HUES48 (cell line): ENCODE measurements around the gene MBL2.

Experiments used
- H3K27ac ChIP-seq: one replicate; pipeline ENCODE4 v1.7.0; 2013; ENCODE audit warnings: low read depth, low read length, inconsistent platforms
- H3K27me3 ChIP-seq: 2 replicates; pipeline ENCODE4 v1.6.1; 2013; ENCODE audit warnings: mild to moderate bottlenecking, low read length; ENCODE audit not compliant: control insufficient read depth, insufficient read depth
- H3K36me3 ChIP-seq: 2 replicates; pipeline ENCODE4 v1.6.1; 2013; ENCODE audit warnings: low read length; ENCODE audit not compliant: control insufficient read depth, insufficient read depth
- H3K4me1 ChIP-seq: 2 replicates; pipeline ENCODE4 v1.6.1; 2013; ENCODE audit warnings: mild to moderate bottlenecking, low read length; ENCODE audit not compliant: control insufficient read depth, insufficient read depth
- H3K4me3 ChIP-seq: 2 replicates; pipeline ENCODE4 v1.5.1; 2013; ENCODE audit warnings: mild to moderate bottlenecking, low read depth, low read length
- H3K9ac ChIP-seq: 2 replicates; pipeline ENCODE4 v1.6.1; 2013; ENCODE audit warnings: mild to moderate bottlenecking, low read depth, low read length, moderate library complexity
- H3K9me3 ChIP-seq: 2 replicates; pipeline ENCODE4 v1.6.1; 2013; ENCODE audit warnings: low read length; ENCODE audit not compliant: control insufficient read depth, insufficient read depth

Gene MBL2

GRCh38 chr10:52739380-52740154 lies 33.0 kb downstream of the MBL2 start:
- Histone ChIP-seq H3K4me1 (no peaks in the 10 kb centered on the region), H3K9me3 (peaks cover 13% of the 10 kb centered on the region), H3K4me3 (no peak overlapping the region), H3K36me3 (no peaks in the 10 kb centered on the region), H3K27me3 (no peaks in the 10 kb centered on the region), H3K9ac (no peak overlapping the region), H3K27ac (no peak overlapping the region)

GRCh38 chr10:52738951-52739350 lies 33.6 kb downstream of the MBL2 start:
- Histone ChIP-seq H3K27me3 (no peaks in the 10 kb centered on the region), H3K36me3 (no peaks in the 10 kb centered on the region), H3K4me3 (no peak overlapping the region), H3K9me3 (peaks cover 13% of the 10 kb centered on the region), H3K9ac (no peak overlapping the region), H3K27ac (no peak overlapping the region), H3K4me1 (no peaks in the 10 kb centered on the region)

- H3K9ac ChIP-seq, result no peak overlapping the region
- H3K4me1 ChIP-seq, result no peaks in the 10 kb centered on the region
- H3K27ac ChIP-seq, result no peak overlapping the region
- no peaks in the 10 kb centered on the region for H3K9me3 ChIP-seq
- no peaks in the 10 kb centered on the region for H3K36me3 ChIP-seq
- H3K4me3 ChIP-seq, result no peak overlapping the region
- H3K27me3 ChIP-seq, result no peaks in the 10 kb centered on the region
Measured at GRCh38 chr10:52729271-52730104, 43.1 kb downstream of the MBL2 start.

GRCh38 chr10:52720018-52720417 lies 52.6 kb downstream of the MBL2 start:
- Histone ChIP-seq H3K9me3 (no peaks in the 10 kb centered on the region; the same call in 1 of the 2 replicates), H3K27me3 (no peaks in the 10 kb centered on the region), H3K4me3 (no peak overlapping the region), H3K4me1 (no peaks in the 10 kb centered on the region), H3K27ac (no peak overlapping the region), H3K9ac (no peak overlapping the region), H3K36me3 (no peaks in the 10 kb centered on the region)
